GM18499 (cell line): ENCODE results near the gene FLT3.

Experiments used
- ATAC-seq: cut with Tn5 transposase; IDR thresholded peaks from one replicate; pipeline ENCODE4 v1.9.1; 2021; ENCODE audit warnings: moderate number of reproducible peaks; ENCODE audit not compliant: insufficient read depth, unreplicated experiment

Gene FLT3

DNA sequence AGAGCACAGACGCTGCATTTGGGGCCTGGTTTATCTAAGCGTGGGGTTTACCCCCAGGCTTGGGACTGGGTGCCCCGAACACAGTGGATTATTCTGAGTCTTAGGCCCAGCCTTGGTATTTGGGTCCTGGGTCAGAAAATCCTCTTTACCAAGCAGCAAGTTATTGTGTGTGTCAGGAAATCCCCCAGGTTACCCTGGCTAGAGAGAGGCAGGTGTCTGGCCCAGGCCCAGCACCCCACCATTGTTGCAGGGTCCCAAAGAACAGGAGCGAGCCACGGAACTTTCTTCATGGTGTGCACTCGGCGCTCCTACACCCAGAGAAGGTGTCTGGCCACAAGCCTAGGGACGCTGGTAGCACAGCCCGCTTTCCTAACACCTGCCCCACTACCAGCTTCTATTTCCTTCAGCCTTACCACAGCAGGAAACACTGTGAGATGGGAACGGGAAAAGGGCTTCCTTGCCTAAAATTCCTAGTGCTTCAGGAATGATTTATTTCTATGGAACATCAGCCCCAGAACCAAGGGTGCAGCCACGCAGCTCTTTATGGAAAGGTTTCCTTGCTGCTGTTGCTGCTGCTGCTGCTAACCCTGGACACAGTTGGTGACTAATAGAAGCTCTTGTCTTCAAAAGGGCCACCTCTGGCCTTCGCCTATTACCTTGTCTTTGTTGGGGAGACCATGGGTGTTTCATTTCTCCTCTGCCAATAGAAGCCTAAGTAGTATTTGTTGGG, 123.8 kb downstream of the FLT3 start:
- ATAC-seq: no peak

DNA sequence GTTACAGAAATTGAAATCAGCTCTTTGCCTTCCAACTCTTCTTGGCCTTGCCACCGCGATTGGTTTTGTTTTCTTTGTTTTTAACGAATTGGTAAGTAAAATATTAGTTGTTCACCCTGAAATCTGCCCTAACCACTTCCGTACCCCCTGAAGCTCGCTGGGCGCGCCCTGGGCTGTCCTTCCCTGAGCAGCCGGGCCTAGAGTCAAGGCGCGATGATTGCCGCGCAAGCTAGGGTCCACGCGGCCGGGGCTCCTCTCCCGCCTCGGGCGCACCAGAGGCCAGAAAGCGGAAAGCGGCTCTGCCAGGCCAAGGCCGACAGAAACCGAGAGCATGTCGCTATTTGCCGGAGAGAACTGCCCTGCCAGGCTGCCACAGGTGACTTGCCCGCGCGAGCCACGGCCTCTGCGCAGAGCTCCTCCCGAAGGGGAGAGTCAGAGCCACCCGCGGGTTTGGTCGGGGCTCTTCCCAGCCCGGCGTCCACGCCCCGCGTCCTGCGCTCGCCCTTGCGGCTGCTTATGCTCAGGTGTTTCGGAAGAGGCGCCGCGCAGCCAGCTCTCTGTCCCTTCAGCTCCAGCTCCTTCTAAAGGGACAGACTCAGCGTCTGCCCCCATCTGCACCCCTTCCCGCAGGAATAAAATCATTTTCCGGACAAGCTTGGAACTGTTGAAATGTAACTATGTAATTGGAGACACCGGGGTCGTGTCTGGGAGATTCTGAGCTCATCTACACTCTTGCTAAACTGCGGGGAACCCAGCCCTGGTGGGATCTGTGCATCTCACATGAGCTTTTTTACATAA, 124.6 kb downstream of the FLT3 start:
- no peak for ATAC-seq

DNA sequence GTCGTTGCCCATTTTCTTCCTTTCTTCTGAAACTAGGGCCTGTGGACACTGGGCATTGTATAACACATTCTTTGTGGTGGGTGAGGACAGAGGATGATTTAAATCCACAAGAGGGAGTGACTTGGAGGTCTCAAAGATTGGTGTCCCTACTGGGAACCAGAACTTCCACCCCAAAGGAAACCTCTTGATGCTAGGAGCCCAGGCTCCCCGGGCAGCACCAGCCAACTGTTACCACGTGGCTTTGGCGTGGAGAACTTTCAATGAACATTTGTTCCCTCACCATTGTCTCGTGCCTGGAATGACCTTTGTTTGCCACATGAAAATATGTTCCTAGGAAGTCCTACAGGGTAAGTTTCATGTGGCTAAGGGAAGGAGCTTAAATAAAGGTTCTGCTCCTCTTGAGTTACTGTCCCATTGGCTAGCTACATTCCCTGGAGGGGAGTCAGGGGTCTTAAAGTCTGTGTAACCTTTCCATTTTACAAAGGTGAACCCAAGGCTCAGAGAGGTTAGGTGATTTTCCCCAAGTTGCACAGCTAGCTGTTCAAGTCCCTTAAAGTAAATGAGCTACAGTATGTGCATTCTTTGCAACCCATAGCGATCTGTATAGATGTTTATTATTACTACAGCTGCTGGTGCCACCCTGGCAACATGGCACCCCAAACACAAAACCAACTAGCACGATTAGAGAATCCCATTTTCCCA, 126.3 kb downstream of the FLT3 start:
- no peak for ATAC-seq

DNA sequence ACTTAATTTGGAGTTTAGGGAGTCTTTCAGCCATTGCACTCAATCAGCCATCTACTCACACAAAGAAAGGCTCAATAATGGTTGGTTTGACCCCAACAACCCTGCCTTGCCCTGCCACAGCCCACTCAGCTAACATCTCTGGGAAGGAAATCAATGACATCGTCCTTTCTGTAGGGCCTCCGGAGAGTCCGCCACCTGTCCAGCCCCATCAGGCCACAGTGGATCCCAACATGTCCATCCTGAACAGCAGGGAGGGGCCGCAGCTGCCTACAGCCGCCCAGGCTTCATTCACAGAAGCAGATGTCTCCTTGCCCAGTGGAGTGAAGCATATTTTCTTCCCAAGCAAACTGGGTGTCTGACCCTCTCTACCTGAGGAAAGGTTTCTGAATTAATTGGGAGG, 127.1 kb downstream of the FLT3 start:
- no peak for ATAC-seq

DNA sequence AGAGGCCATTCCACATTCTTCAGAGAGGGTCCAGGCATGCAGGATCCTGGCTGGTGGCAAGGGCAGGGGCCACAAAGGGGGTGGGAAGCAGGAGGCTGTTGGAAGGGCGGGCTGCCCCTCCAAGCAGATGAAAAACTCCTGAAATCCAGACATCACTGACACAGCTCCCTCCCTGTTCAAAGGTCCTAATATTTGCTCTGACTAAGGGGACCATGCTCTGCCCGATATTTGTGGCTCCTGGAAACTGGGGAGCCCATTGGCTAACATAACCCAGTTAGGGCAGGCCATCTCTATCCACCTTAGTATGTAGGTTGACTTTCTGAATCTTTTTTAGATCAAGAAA, 127.9 kb downstream of the FLT3 start:
- no peak for ATAC-seq

DNA sequence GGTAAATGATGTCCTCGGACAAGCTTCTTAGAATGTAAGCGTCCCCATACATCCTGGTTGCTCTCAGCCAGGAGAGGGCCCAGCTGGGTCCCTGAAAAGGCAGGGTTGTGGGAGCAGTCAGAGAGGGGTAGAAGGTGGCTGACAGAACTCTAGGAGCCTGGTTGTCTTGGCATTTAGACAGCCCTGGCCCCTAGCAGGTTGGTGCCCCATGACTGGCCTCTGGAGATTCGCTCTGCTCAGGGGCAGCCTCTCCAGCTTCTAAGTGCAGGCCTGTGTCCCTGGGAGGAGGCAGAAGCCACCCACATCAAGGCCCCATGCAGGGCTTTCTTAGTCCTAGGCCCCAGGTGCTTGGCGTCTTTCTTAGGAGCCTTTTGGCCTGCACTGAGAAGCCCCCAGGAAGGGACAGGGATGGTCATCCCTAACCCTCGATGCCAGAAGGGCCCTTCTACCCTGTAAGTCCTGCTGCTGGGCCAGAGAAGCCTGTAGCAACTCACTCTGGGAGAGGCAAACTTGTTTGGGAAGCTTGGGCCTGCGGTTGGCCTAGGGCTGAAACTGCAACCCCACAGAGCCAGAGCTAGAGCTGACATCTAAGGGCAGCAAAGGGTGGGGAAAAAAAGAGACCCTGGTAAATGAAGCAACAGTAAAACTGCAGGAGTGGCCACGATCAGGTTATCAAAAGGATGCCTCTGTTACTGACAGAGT, 128.4 kb downstream of the FLT3 start:
- no peak for ATAC-seq

DNA sequence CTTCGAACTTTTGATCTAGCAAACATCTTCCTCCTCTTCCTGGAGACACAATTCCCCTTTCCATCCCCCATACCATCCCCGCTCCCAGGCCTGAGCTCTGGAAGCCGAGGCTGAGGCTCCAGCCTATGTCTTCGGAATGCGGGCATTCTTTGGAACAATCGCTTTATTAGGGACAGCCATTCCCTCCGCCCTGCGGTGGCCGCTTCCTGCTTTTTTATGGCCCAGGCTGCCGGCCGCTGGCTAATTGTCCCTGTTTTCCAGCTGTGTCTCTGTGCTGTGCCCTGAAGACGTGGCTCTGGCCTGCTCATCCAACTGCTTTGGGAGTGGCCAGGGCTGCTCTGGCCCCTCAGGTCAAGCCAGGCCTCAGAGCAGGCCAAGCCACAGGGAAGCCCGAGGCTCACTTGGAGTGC, 129.1 kb downstream of the FLT3 start:
- no peak for ATAC-seq

DNA sequence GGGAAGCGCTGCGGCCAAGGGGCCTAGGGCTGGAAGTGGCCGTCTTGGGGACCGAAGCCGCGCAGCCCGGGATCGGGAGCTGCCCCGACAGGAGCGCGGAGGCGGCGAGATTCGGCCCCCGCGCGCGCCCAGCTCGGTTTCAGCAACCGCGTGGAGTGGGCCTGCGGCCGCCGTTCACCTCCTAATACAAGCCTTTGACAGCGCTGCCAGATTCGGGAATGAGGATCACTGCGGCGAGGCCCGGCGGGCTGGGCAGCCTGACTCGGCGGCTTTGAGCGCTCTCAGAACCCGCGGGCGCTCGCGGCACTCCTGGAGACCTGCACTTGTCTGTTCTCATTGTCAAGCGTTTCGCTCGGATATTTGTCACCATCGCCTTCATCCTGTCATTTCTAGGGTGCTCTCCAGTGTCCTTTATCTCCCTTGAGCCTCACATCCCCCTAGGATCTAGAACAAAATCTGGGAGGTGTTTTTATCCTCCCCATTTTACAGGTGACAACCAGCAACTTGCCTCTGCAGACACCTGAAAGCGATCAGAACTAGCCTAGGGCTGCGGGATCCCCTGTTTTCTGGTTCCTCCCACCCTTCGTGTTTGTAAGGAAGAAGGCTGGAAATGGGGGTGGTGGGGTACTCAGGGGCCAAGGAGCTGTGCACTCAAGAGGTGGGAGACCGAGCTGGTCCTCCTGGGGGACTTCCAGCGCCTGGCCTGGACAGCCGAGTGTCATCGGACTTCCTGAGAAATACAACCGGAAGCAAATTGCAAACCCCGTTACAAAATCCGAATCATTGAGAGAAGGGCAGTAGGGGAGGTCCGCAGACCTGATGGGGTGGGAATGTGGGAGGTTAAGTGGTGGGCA, 129.8 kb downstream of the FLT3 start:
- no peak for ATAC-seq

DNA sequence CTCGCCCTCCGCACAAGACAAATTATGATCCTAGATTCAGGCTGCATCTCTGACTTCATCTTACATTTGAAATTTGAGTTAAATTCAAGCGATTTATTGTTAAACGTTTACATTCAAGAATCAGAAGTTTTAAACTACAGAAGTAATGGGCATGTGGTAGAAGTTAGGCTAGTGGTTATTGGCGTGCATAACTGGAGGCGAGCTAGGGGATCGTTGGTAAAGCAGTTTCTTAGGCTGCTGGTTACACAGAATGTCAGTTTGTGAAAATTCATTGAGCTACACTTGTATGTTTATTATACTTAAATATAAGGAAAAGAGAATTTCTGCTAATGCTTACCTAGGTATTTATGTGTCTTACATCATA, 130.5 kb downstream of the FLT3 start:
- no peak for ATAC-seq

DNA sequence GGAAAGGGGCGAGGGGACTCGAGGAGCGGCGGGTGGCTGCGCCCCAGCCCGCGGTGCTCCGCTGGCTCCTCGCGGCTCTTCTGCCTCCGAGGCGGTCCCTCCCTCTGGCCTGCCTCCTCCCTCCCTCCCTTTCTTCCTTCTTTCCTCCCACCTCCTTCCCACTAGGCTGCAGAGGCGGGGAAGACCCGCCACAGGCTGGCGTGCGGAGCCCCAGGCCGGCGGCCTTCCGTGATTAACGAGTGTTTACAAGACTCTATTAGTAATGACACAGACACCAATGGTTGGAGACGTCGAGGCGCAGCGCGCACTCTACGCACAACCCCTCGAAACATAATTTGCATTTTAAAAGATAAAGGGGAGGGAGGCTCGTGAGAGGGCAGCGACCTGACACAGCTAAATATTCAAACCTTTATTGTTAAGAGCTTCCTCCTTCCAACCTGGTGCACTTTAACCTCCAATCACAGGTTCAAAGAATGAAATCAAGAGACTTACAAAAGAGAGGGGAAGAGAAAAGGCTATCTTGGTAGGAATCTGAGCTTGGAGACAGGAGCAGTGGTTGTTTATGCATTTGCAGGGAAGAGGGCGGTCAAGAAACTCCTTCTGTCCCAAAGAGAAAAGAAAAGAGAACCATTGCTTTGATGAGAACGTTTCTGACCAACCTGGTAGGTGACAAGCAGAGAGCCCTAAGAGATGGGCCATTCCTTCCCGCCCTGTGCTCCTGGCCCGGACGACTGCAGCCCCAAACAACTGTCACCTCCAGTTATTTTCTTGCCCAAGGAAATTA, 131.1 kb downstream of the FLT3 start, which contains the start of gene CDX2:
Gene CDX2, minus strand, starts transcription at position 234 of the 784 bp plus-strand sequence. CDS start 309 bp downstream, outside the sequence.
- no peak for ATAC-seq

DNA sequence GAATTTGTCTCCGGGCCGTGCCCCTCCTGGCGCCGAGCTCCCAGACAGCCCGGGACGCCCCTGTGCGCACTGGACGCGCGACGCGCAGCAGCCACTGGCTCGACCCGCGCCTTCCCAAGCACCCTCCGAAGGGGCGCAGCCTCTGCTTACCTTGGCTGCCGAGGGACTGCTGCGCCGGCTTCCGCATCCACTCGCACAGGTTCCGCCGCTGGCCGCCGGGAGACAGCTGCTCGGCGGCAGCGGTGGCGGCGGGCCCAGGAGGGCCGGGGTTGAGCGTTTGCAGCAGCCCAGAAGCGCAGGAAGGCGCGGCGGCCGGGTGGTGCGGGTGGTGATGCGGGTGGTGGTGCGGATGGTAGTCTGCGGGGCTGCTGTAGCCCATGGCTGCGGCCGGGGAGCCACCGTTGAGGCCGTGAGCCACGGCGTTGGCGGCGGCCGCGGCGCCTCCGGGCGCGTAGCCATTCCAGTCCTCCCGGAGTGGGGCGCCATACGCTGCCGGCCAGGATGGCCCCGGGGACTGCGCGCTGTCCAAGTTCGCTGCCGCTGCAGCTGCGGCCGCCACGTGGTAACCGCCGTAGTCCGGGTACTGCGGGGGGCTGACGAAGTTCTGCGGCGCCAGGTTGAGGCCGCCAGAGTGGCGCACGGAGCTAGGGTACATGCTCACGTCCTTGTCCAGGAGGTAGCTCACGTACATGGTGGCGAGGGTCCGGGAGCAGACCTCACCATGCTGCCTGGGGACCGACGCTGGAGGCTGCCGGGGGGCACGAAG, 131.9 kb downstream of the FLT3 start:
- no peak for ATAC-seq

DNA sequence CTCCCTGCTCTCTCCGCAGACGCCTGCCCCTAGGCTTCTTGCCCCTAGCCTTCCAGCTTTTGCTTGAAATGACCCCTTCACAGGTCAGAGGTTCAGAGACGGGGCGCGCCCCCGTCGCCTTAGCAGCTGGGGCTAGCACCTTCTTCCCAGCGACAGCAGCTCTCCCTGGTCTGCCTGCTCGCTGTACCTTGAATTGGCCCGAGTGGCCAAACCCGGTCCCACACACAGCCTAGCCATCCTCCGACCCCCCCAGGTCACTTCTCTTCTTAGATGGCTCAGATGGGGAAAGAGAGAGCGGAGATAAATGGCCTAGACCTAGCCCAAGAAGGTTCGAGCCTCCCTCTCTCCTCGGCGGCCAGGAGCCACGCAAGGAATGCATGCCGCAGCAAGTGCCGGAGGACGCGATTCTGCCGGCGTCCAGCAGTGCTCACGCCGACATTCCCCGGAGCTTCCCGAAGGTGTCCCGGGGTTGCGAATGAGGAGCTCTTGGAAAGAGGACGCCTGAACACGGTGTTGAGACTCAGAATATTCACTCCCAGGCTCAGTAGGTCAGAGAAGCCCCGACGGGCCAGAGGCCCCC, 132.6 kb downstream of the FLT3 start:
- no peak for ATAC-seq

DNA sequence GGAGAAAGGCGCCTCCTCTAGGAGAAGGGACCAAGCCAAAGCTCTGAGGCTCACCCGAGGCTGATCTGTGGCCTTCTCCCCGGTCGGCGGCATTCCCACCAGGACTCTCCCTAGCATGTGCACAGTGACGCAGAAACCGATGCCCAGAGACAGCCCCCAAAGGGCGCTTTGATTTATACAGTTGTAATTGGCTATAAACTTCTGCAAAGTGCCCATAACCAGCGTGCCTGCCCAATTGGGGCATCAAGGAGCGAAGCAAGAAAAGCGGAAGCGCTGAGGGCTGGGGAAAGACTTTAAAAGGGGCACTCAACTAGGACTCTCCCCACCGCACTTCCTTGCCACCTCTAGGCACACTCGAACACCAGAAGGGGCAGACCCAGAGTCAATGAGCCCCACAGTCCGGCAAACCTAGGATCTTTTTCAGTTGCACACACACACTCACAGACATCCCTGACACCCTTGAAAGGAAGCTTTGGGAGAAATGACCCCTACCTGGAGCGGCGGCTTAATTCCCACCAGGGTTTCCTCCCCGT, 133.1 kb downstream of the FLT3 start:
- no peak for ATAC-seq

DNA sequence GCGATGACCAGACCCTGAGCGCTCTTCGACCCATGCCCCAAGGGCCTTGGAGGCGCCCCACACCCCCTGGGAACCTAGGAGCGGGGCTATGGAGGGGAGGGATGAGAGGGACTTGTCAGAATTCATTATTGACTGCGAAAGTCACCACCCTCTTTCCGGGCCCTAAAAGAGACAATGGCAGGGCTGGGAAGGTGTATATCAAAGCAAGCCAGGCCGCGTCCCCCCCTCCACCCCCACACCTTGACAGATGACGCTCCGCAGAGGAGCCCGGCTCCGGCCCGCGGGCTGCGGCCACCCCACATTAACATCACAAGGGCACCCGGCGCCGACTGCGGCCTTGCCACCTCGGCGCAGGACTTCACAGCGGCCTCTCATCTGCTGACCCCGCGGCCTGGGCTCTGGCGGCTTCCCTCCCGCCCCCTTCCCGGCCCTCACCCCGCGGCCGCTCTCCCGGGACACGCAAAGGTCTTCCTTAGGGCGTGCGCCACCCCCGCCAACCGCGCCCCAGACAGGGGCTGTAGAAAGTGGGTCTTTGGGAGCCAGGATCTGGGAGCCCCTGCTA, 133.7 kb downstream of the FLT3 start:
- ATAC-seq: no peak

DNA sequence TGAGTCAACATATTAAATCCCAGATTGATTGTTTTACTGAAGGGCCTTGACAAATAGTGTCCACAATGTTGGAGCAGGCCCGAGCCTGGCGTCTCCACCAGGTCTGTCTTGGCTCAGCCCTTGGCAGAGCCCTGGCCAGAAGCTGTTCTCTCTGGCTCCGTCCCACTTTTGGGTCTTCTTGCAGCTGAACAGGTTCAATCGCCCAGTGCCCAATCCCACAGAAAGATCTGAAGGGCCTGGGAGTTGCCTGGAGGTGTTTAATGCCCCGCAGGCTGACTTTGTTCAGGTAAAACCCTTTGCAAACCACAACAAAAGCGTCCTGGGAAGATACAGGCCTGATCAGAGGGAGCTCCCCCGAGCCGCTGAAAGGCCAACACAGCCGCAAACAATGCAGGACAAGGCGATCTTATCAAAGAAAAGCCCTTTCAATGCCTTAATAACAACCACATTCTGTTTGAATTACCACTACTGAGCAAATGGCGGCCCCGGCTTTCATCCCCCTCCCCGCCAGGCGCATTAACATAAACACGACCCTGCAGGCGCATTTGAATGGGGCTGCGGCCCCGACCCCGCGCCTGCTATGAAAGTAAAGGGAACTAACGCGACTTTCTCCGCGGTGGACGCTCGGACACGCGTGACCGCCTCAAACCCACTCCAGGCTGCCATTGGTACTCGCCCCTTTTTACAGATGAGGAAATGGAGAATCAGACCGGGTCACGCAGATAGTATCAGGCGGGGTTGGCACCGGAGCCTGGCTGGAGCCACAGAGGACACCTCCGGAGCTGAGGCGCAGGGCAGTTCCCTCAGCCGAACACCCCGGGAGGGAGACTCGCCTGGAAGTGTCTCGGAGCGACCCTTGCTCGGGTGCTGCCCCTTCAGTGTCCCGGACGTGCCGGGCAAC, 134.4 kb downstream of the FLT3 start:
- no peak for ATAC-seq

DNA sequence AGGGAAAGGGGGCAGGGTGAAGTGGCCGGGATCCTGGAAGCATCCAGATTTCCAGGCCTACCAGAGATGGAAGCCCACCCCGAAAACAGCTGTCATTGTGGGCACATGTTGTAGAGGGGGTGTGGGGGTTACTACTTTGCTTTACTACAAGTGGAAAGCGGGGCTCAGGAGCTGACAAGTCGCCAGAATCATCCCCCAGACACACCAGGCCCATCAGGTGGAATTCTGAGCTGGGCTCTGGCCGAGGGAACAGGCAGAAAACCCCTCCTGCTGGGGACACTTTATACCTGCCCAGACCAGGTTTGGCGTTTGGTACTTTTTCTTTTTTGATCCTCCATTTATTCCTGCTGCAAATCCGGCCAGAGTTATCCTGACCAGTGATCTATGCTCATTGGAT, 135.0 kb downstream of the FLT3 start:
- no peak for ATAC-seq
